ENCODE measurements around the gene LPCAT1.

The LPCAT1 gene

GRCh38 chr5:1420211-1421195 lies 103.3 kb downstream of the LPCAT1 start:
- TF ChIP-seq EZH2phosphoT487 (IDR thresholded peaks at IDR 0.05; ENCODE audit: borderline replicate concordance, low read length): no peak
- TF ChIP-seq CTCF (IDR thresholded peaks at IDR 0.05; ENCODE audit: low read depth, low read length, poor library complexity, severe bottlenecking): no peak
- Histone ChIP-seq H3K4me2 (ENCODE audit: low read length) (no peak overlapping the region), H3K27me3 (ENCODE audit: control insufficient read depth, low read length) (no peaks in the 10 kb centered on the region), H3K4me1 (ENCODE audit: control insufficient read depth, low read length) (no peaks in the 10 kb centered on the region), H3F3A (ENCODE audit: control insufficient read depth, insufficient read depth) (no peaks in the 10 kb centered on the region), H3K9me2 (replicated peaks; ENCODE audit: control insufficient read depth, low read length) (no peaks in the 10 kb centered on the region), H3K79me2 (ENCODE audit: control insufficient read depth, low read length) (no peaks in the 10 kb centered on the region), H3K36me3 (ENCODE audit: control insufficient read depth, low read length) (no peaks in the 10 kb centered on the region), H3K9me3 (ENCODE audit: control insufficient read depth, insufficient read depth, low read length) (no peaks in the 10 kb centered on the region), H3K4me3 (ENCODE audit: low read length) (no peak overlapping the region), H3K27ac (ENCODE audit: low read depth, low read length) (no peak overlapping the region), H4K20me1 (ENCODE audit: control insufficient read depth, insufficient read depth, low read depth, low read length) (no peaks in the 10 kb centered on the region)

GRCh38 chr5:1419476-1420210 lies 104.1 kb downstream of the LPCAT1 start:
- Histone ChIP-seq H3K9me2 (replicated peaks; ENCODE audit: control insufficient read depth, low read length) (no peaks in the 10 kb centered on the region), H3K36me3 (ENCODE audit: control insufficient read depth, low read length) (no peaks in the 10 kb centered on the region), H3K79me2 (ENCODE audit: control insufficient read depth, low read length) (no peaks in the 10 kb centered on the region), H3F3A (ENCODE audit: control insufficient read depth, insufficient read depth) (no peaks in the 10 kb centered on the region), H3K4me1 (ENCODE audit: control insufficient read depth, low read length) (no peaks in the 10 kb centered on the region), H3K4me2 (ENCODE audit: low read length) (no peak overlapping the region), H3K9me3 (ENCODE audit: control insufficient read depth, insufficient read depth, low read length) (no peaks in the 10 kb centered on the region), H4K20me1 (ENCODE audit: control insufficient read depth, insufficient read depth, low read depth, low read length) (no peaks in the 10 kb centered on the region), H3K27ac (ENCODE audit: low read depth, low read length) (no peak overlapping the region), H3K27me3 (ENCODE audit: control insufficient read depth, low read length) (no peaks in the 10 kb centered on the region), H3K4me3 (ENCODE audit: low read length) (no peak overlapping the region)
- TF ChIP-seq EZH2phosphoT487 (IDR thresholded peaks at IDR 0.05; ENCODE audit: borderline replicate concordance, low read length) (no peak), CTCF (IDR thresholded peaks at IDR 0.05; ENCODE audit: low read depth, low read length, poor library complexity, severe bottlenecking) (no peak)

- Histone ChIP-seq H3K4me2 (ENCODE audit: low read length) (no peak overlapping the region), H3F3A (ENCODE audit: control insufficient read depth, insufficient read depth) (no peaks in the 10 kb centered on the region), H3K27me3 (ENCODE audit: control insufficient read depth, low read length) (no peaks in the 10 kb centered on the region), H3K36me3 (ENCODE audit: control insufficient read depth, low read length) (no peaks in the 10 kb centered on the region), H4K20me1 (ENCODE audit: control insufficient read depth, insufficient read depth, low read depth, low read length) (no peaks in the 10 kb centered on the region), H3K79me2 (ENCODE audit: control insufficient read depth, low read length) (no peaks in the 10 kb centered on the region), H3K27ac (ENCODE audit: low read depth, low read length) (no peak overlapping the region), H3K4me3 (ENCODE audit: low read length) (no peak overlapping the region), H3K4me1 (ENCODE audit: control insufficient read depth, low read length) (no peaks in the 10 kb centered on the region), H3K9me3 (ENCODE audit: control insufficient read depth, insufficient read depth, low read length) (no peaks in the 10 kb centered on the region), H3K9me2 (replicated peaks; ENCODE audit: control insufficient read depth, low read length) (no peaks in the 10 kb centered on the region)
- no peak for TF ChIP-seq EZH2phosphoT487 (IDR thresholded peaks at IDR 0.05; ENCODE audit: borderline replicate concordance, low read length)
- TF ChIP-seq CTCF (IDR thresholded peaks at IDR 0.05; ENCODE audit: low read depth, low read length, poor library complexity, severe bottlenecking): no peak
Measured at GRCh38 chr5:1418921-1419280, 104.9 kb downstream of the LPCAT1 start.
